ENCODE measurements around the gene MCEE. TPM values are rescaled to one million over a fixed set of nuclear protein-coding genes. Genes with fewer than 3 reads are reported as not detected.

Gene MCEE
- total RNA-seq, 4 donors from 2014 or later, result 9.0 to 23.3 (median 12.4) TPM

GRCh38 chr2:71129902-71130151 is 202 bp downstream of the MCEE start:
- Histone ChIP-seq H3K9me3 (no peaks in the 10 kb centered on the region), H3K4me3 (peak overlapping the region; percentile 61 to 98 (median 86)), H3K27me3 (no peaks in the 10 kb centered on the region), H3K36me3 (peaks cover under 1 to 19% (median 11%) of the 10 kb centered on the region in 4 donors), H3K4me1 (peaks cover 26 to 57% (median 41%) of the 10 kb centered on the region in 4 donors), H3K27ac (replicated peaks in 1 of 4) (peak overlapping the region; percentile 89 to 95 (median 90))
- 0% methylated on average over 4 of the region's 17 CpGs for WGBS
- TF ChIP-seq POLR2A (IDR thresholded peaks at IDR 0.05; ENCODE audit: low read depth) (no peak), CTCF (IDR thresholded peaks at IDR 0.05) (no peak), EP300 (IDR thresholded peaks at IDR 0.05) (no peak), POLR2AphosphoS5 (IDR thresholded peaks at IDR 0.05) (no peak)
- peak; percentile 92 for DNase-seq (ENCODE audit: extremely low spot score)
- intact Hi-C loops (cut with DNase I), result loop anchor here (5.0 kb wide), 1 partner anchor 58 kb away; no protein-coding TSS in a partner anchor

- DNase-seq (ENCODE audit: extremely low spot score), result no peak
- intact Hi-C loops (cut with DNase I), result no loop called here
- H3K9me3 ChIP-seq, result no peaks in the 10 kb centered on the region
- under 1% methylated on average over 18 of the region's 18 CpGs for WGBS
- peaks cover 26 to 57% (median 41%) of the 10 kb centered on the region in 4 donors for H3K4me1 ChIP-seq
- H3K4me3 ChIP-seq, result peak overlapping the region; percentile 61 to 98 (median 86)
- peak overlapping the region; percentile 89 to 95 (median 90) for H3K27ac ChIP-seq (replicated peaks in 1 of 4)
- no peaks in the 10 kb centered on the region for H3K27me3 ChIP-seq
- H3K36me3 ChIP-seq, result peaks cover 0 to 14% (median 7%) of the 10 kb centered on the region in 4 donors
- TF ChIP-seq POLR2A (IDR thresholded peaks at IDR 0.05; ENCODE audit: low read depth) (no peak), POLR2AphosphoS5 (IDR thresholded peaks at IDR 0.05) (no peak), CTCF (IDR thresholded peaks at IDR 0.05) (no peak), EP300 (IDR thresholded peaks at IDR 0.05) (no peak)
Measured at GRCh38 chr2:71129114-71129901, 721 bp downstream of the MCEE start.

GRCh38 chr2:71126957-71127356 is 3.1 kb downstream of the MCEE start:
- Histone ChIP-seq H3K4me3 (no peak overlapping the region), H3K27me3 (no peaks in the 10 kb centered on the region), H3K9me3 (no peaks in the 10 kb centered on the region), H3K27ac (replicated peaks in 1 of 4) (no peak overlapping the region), H3K36me3 (peaks cover 0 to 21% (median 12%) of the 10 kb centered on the region in 4 donors), H3K4me1 (peaks cover 20 to 45% (median 33%) of the 10 kb centered on the region in 4 donors)
- intact Hi-C loops (cut with DNase I), result no loop called here
- 79% methylated on average over 3 of the region's 3 CpGs for WGBS
- no peak for TF ChIP-seq POLR2AphosphoS5 (IDR thresholded peaks at IDR 0.05)
- TF ChIP-seq CTCF (IDR thresholded peaks at IDR 0.05), result no peak
- no peak for TF ChIP-seq EP300 (IDR thresholded peaks at IDR 0.05)
- TF ChIP-seq POLR2A (IDR thresholded peaks at IDR 0.05; ENCODE audit: low read depth), result no peak
- no peak for DNase-seq (ENCODE audit: extremely low spot score)

GRCh38 chr2:71125506-71126294 is 4.3 kb downstream of the MCEE start:
- WGBS, result 91% methylated on average over 7 of the region's 7 CpGs
- H3K27ac ChIP-seq (replicated peaks in 1 of 4), result no peak overlapping the region
- no peak for TF ChIP-seq POLR2AphosphoS5 (IDR thresholded peaks at IDR 0.05)
- TF ChIP-seq EP300 (IDR thresholded peaks at IDR 0.05), result no peak
- no peak for TF ChIP-seq CTCF (IDR thresholded peaks at IDR 0.05)
- no peak for TF ChIP-seq POLR2A (IDR thresholded peaks at IDR 0.05; ENCODE audit: low read depth)
- no peaks in the 10 kb centered on the region for H3K27me3 ChIP-seq
- H3K4me3 ChIP-seq, result no peak overlapping the region
- H3K36me3 ChIP-seq, result peaks cover 0 to 31% (median 20%) of the 10 kb centered on the region in 4 donors
- no peaks in the 10 kb centered on the region for H3K9me3 ChIP-seq
- intact Hi-C loops (cut with DNase I), result no loop called here
- DNase-seq (ENCODE audit: extremely low spot score), result no peak
- H3K4me1 ChIP-seq, result peaks cover 12 to 34% (median 23%) of the 10 kb centered on the region in 4 donors
